Memory B cell (primary cell): ENCODE results near the gene PLA2G3.
"Not testable (repeated sequence)": the region's sequence is repeated elsewhere in the genome, so short reads cannot be mapped to it uniquely, and the experiment has no call there.

Source experiments
- ATAC-seq: fragments of 150-1000 bp; cut with Tn5 transposase; 2 replicates; pipeline ENCODE4 v1.10.0; 2021; ENCODE audit warnings: low read depth, mild to moderate bottlenecking, moderate library complexity
- DNase-seq, 2 donors: peaks; one replicate each; pipeline ENCODE4 v3.0.0; 2022; ENCODE audit warnings: low spot score in 2 of 2
- H3K27ac Mint-ChIP-seq: one replicate; pipeline ENCODE4 v1.8.0; 2022; ENCODE audit warnings: mild to moderate bottlenecking, moderate library complexity, mixed read lengths
- H3K27me3 Mint-ChIP-seq: one replicate; pipeline ENCODE4 v1.8.0; 2022; ENCODE audit warnings: mixed read lengths
- H3K36me3 Mint-ChIP-seq: one replicate; pipeline ENCODE4 v1.8.0; 2022; ENCODE audit warnings: mild to moderate bottlenecking, mixed read lengths
- H3K4me1 Mint-ChIP-seq: one replicate; pipeline ENCODE4 v1.8.0; 2022; ENCODE audit warnings: mixed read lengths
- H3K4me3 Mint-ChIP-seq: one replicate; pipeline ENCODE4 v1.8.0; 2022; ENCODE audit warnings: mild to moderate bottlenecking, moderate library complexity, mixed read lengths
- H3K9me3 Mint-ChIP-seq: one replicate; pipeline ENCODE4 v1.8.0; 2022; ENCODE audit warnings: mixed read lengths

The PLA2G3 gene

DNA sequence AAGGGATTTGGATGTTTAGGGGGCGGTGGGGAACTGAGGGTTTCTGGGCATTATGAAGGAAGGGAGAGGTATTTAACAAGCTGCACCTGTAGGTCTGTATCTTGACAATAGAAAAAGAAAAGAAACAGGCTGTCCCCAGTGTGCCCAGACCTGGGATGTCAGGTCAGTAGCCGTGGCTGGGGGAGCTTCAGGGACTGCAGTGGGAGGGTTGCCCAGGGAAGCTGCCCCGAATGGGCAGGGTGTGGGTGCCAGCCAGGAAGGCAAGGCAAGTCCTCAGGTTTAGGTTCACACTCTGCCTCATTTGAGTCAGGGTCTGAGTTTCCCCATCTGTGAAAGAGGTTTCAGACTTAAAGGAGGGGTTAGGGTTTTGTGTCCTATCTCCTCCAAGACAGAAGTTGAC, 16.0 kb downstream of the PLA2G3 start:
- H3K4me3 Mint-ChIP-seq, result no peak overlapping the region
- ATAC-seq (no peak), DNase-seq (no peak)
- no peaks in the 10 kb centered on the region for H3K9me3 Mint-ChIP-seq
- H3K27ac Mint-ChIP-seq, result no peak overlapping the region
- H3K27me3 Mint-ChIP-seq, result peaks cover 11% of the 10 kb centered on the region
- no peaks in the 10 kb centered on the region for H3K36me3 Mint-ChIP-seq
- H3K4me1 Mint-ChIP-seq, result peaks cover 14% of the 10 kb centered on the region

DNA sequence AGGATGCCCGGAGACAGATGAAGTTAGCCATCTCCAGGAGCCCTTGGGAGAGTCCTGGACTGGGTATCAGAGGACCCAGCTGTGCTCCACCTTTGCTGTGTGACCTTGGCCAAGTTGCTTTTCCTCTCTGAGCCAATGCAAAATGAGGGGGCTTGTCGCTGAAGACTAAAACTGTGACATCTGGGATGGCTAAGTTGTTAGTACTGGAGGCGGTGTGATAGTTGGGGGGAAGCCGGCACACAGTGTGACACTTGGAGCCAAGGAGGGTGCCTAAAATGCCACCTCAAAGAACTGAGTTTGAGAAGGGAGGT, 17.1 kb downstream of the PLA2G3 start:
- no peak for ATAC-seq
- Mint-ChIP-seq H3K9me3 (no peaks in the 10 kb centered on the region), H3K27me3 (peaks cover 11% of the 10 kb centered on the region), H3K4me1 (peaks cover 14% of the 10 kb centered on the region), H3K36me3 (no peaks in the 10 kb centered on the region), H3K4me3 (no peak overlapping the region), H3K27ac (no peak overlapping the region)
- DNase-seq, result no peak

DNA sequence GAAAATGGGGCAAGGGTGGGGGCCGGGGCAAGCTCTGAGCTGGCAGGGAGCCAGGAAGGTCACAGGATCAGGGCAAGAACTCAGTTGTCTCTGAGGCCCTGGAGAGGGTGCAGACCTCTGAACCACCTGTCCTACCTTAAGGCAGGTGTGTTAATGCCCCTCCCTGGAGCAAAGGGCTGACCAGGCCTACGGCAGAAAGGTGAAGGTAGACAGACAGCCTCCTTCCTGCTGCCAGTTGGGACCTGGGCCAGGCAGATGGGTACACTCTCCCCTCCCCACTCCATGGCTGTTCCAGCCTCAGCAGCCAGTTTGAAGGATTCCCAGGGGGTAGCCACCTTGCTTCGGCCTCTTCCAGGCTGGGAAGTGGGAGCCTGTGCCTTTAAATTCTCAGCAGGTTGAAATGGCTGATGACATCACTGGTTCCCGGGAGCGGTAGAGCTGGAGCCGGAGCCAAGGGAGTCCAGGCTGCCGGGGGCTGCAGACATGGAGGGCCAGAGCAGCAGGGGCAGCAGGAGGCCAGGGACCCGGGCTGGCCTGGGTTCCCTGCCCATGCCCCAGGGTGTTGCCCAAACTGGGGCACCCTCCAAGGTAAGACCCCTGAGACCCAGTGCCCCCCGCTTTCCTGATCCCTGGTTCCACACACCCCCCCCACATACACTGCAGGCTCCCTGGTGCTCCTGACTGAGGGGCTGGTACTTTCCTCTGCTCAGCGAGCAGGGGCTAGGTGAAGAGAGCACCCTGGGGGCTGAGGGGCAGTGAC, 17.6 kb downstream of the PLA2G3 start, which contains the start of gene INPP5J:
Gene INPP5J, plus strand, starts transcription at position 435 of the 760 bp plus-strand sequence. Its CDS starts 49 bp downstream, at position 484.
- H3K9me3 Mint-ChIP-seq, result no peaks in the 10 kb centered on the region
- DNase-seq (no peak), ATAC-seq (no peak)
- peaks cover 9% of the 10 kb centered on the region for H3K27me3 Mint-ChIP-seq
- H3K27ac Mint-ChIP-seq, result peak within 1 kb of the TSS; percentile 15
- no peak within 1 kb of the TSS for H3K4me3 Mint-ChIP-seq
- H3K4me1 Mint-ChIP-seq, result peaks cover 12% of the 10 kb centered on the region
- no peaks in the 10 kb centered on the region for H3K36me3 Mint-ChIP-seq

DNA sequence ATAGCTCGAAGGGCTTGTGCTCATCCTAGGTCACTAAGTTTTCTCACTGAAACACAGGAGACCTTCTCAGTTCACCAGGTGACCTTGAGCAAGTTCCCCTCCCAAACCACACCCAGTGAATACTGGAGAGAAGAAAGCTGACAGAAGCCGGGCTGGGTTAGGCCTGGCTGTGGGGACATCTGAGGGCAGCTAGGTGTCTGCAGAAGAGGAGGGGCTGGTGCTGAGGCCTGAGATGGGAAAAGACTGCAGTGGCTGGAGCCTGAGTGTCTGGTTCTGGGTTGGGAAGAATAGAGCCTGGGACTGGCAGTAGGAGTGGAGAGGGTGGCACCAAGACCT, 18.1 kb downstream of the PLA2G3 start:
- H3K9me3 Mint-ChIP-seq, result no peaks in the 10 kb centered on the region
- H3K27ac Mint-ChIP-seq, result peak overlapping the region; percentile 15

DNA sequence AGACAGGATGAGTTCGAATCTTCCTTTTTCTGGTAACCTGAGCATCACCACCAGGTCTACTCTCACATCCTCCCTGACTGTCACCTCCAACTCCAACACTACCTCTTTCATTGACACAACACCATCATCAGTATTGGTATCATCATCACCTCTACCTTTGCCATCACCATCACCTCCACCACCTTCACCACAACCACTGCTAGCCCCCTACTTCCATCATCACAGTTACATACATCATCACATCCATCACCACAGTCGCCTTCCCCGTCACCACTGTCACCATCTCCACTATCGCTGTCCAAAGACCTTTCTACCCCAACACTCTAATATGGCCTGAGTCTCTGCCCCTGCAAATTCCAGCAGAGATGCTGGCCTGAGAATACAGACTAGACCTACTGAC, 18.9 kb downstream of the PLA2G3 start:
- Mint-ChIP-seq H3K27me3 (peaks cover 5% of the 10 kb centered on the region), H3K4me1 (peaks cover 7% of the 10 kb centered on the region), H3K4me3 (no peak overlapping the region), H3K36me3 (no peaks in the 10 kb centered on the region), H3K9me3 (no peaks in the 10 kb centered on the region), H3K27ac (no peak overlapping the region)
- no peak for DNase-seq
- ATAC-seq, result no peak

More for the DNA sequence above, 18.1 kb downstream of the PLA2G3 start:
- Mint-ChIP-seq H3K4me3 (no peak overlapping the region), H3K36me3 (no peaks in the 10 kb centered on the region), H3K4me1 (peaks cover 9% of the 10 kb centered on the region), H3K27me3 (peaks cover 6% of the 10 kb centered on the region)
- DNase-seq (no peak), ATAC-seq (no peak)

DNA sequence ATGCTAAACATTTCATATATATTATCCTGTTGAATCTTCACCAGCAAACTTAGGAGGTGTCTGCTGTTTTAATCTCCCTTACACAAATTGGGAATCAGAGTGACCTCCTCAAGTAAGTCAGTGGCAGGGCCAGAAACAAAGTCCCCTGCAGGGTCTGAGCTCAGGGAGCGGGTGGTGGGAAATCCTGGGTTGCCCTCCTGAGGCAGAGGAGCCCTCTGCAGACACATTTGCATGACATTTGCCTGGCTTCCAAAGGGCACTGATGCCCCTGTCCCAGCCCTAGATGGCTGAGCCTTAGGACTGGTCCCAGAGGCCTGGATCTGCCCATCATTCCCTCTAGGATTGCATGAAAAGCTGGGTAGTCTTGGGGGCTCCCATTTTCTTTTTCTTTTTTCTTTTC, 19.7 kb downstream of the PLA2G3 start:
- Mint-ChIP-seq H3K9me3 (no peaks in the 10 kb centered on the region), H3K36me3 (no peaks in the 10 kb centered on the region), H3K27me3 (peaks cover 3% of the 10 kb centered on the region), H3K27ac (no peak overlapping the region), H3K4me3 (no peak overlapping the region), H3K4me1 (peaks cover 3% of the 10 kb centered on the region)
- ATAC-seq, result no peak
- DNase-seq, result no peak

DNA sequence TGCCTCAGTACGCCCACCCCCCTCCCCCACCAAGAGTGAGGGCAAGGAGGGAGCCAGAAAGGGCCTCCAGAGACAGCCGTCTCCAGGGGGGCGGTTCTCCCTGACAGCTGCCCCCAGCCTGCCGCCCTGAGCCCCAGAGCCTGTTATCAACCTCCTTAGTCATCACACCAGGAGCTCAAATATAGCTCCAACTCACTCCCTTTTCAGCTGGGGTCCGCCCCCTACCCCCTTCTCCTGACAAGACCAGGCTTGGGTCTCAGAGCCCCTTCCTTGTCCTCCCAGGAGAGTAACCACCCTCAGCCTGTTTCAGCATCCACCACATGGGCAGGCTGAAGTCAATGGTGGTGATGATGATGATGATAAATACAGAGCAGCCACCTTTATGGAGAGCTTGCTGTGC, 20.1 kb downstream of the PLA2G3 start:
- Mint-ChIP-seq H3K36me3 (no peaks in the 10 kb centered on the region), H3K9me3 (no peaks in the 10 kb centered on the region), H3K27me3 (no peaks in the 10 kb centered on the region), H3K4me1 (peaks cover 3% of the 10 kb centered on the region), H3K27ac (no peak overlapping the region), H3K4me3 (no peak overlapping the region)
- no peak for ATAC-seq
- no peak for DNase-seq

DNA sequence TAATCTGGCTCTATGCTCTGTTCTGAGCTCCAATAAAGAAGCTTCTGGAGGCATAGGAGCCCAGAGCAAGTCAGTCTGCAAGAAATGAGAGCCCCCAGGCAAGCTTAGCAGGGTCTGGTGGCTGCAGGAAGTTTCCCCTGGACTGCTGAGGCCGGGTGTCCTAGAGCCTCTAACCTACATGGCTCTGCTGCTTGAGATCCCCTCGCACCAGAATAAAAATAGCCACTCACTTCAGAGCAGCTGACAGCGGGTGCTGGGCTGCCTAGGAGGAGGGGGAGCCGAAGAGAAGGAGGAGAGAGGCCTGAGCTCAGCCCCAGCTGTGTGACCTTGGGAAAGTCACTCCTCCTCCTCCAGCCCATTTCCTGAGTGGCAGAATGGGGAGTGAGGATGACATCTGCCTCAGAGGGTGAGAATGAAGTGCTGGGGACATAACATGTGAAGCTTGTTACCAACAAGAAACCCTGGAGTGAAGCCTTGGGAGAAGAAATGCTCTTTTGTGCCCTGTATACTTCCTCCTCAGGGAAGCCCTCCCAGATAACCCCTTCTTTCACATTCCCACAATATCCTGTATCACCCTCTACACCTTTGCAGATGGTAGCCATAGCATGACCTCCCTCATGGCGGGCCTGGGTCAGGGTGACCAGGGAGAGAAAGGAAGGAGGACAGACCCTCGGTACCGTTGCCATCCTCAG, 21.1 kb downstream of the PLA2G3 start:
- Mint-ChIP-seq H3K4me3 (no peak overlapping the region), H3K9me3 (no peaks in the 10 kb centered on the region), H3K27ac (no peak overlapping the region), H3K36me3 (no peaks in the 10 kb centered on the region), H3K27me3 (no peaks in the 10 kb centered on the region), H3K4me1 (peaks cover 3% of the 10 kb centered on the region)
- DNase-seq (no peak), ATAC-seq (no peak)

DNA sequence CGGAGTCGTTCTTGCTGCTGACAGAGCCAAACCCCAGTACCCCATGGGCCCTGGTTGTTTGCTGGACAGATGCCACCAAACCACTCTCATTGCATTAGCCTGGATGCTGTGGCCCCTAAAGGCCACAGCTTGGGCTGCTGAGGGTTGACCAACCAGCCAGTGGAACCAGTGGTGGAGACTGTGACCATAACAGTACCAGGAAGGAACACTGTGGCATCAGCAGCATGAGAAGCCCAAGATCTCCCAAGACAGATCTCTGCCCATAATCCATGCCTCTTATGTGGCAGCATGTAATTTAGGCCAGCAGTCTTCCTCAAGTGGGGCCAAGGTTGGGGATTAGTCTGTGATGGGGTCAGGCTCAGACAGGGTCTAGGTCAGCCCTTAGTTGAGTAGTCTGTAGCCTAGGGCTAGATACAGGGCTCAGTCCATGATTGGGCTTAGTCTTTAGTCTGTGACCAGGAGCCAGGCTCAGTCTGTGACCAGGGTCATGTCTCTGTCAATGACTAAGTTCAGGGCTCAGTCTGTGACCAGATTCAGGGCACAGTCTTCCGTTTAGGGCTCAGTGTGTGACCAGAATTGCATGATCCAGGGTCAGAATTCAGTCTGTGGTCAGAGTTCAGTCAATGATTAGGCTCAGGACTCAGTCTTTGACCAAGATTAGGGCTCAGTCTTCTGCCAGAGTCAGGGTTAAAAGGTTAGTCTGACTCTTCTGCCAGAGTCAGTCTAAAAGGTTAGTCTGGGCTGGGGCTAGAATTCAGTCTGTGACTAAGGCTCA, 22.1 kb downstream of the PLA2G3 start:
- peak overlapping the region; percentile 38 for H3K27ac Mint-ChIP-seq
- DNase-seq, result no peak
- peaks cover 3% of the 10 kb centered on the region for H3K4me1 Mint-ChIP-seq
- no peak for ATAC-seq
- H3K36me3 Mint-ChIP-seq, result no peaks in the 10 kb centered on the region
- no peaks in the 10 kb centered on the region for H3K27me3 Mint-ChIP-seq
- no peak overlapping the region for H3K4me3 Mint-ChIP-seq
- H3K9me3 Mint-ChIP-seq, result no peaks in the 10 kb centered on the region

DNA sequence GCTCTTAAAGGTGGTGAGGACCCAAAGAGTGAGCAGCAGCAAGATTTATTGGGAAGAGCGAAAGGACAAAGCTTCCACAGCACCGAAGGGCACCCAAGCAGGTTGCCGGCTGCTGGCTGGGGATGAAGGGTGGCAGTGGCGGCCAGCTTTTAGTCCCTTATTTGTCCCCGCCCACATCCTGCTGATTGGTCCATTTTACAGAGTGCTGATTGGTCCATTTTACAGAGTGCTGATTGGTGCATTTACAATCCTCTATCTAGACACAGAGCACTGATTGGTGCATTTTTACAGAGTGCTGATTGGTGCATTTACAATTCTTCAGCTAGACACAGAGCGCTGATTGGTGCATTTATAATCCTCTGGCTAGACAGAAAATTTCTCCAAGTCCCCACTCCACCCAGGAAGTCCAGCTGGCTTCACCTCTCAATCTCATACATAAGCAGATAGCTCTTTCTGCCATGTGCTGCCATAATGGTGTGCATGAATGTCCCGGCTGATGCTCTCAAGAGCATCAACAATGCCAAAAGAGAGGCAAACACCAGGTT, 27.7 kb downstream of the PLA2G3 start:
- H3K27me3 Mint-ChIP-seq, ATAC-seq, H3K4me3 Mint-ChIP-seq, H3K4me1 Mint-ChIP-seq, H3K9me3 Mint-ChIP-seq, H3K36me3 Mint-ChIP-seq, DNase-seq, H3K27ac Mint-ChIP-seq: not testable (repeated sequence)

DNA sequence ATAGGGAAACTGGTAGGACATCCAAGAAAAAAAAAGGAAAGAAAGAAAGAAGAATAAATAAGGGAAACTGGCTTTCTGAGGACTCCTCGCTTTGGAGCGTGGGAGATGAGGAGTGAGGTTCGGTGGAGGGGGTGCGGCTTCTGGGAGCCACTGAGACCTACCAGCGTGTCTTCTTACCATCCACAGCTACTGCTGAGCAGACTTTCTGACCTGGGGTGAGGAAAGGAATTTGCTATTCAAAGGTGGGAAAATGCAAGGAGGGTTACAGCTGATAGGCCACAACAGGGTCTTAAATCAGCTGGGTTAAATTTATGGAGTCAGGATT, 32.5 kb downstream of the PLA2G3 start:
- Mint-ChIP-seq H3K4me1 (peaks cover 19% of the 10 kb centered on the region), H3K36me3 (no peaks in the 10 kb centered on the region), H3K9me3 (no peaks in the 10 kb centered on the region), H3K27me3 (no peaks in the 10 kb centered on the region), H3K4me3 (peak overlapping the region; percentile 90), H3K27ac (peak overlapping the region; percentile 60)
- DNase-seq (no peak), ATAC-seq (peak; percentile 27)

DNA sequence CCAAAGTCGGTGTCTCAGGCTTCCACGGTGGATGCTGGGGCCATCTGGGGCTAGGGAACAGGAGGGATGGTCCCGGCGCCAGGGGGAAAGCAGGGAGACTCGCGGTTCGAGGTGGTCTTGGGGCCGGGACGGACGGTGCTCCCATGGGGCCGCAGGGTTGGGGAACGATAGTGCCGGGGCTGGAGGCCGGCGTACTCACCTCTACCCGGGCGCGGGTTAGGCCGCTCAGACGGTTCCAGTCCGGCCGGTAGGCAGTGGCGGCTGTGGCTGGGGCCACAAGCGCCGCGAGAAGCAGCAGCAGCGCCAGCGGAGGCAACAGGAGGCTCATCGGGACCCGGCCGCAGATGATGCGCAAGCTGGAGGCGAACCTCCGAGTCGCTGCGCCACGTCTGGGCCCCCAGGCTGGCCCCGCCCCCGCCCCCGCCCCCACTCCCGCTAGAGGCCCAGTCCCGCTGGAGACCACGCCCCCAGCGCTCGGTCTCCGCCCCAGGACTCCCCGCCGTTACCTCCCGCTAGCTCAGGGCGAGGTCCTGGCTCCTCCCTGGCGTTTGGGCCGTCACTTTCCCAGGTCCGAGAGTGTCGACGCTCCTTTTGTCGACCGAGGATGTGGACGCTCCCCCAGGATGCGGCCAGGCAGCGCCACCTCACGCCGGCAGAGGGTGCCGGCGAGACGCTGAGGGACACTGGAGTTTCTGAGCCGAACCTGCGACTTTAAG, 33.0 kb downstream of the PLA2G3 start, which contains the start of gene SELENOM:
Gene SELENOM, minus strand, starts transcription at position 391 of the 716 bp plus-strand sequence. Its CDS starts 63 bp downstream, at position 328.
- peak within 1 kb of the TSS; percentile 90 for H3K4me3 Mint-ChIP-seq
- no peaks in the 10 kb centered on the region for H3K36me3 Mint-ChIP-seq
- DNase-seq (peak; percentile 69 to 73), ATAC-seq (peak; percentile 87)
- H3K27ac Mint-ChIP-seq, result peak within 1 kb of the TSS; percentile 88
- H3K27me3 Mint-ChIP-seq, result no peaks in the 10 kb centered on the region
- peaks cover 19% of the 10 kb centered on the region for H3K4me1 Mint-ChIP-seq
- H3K9me3 Mint-ChIP-seq, result no peaks in the 10 kb centered on the region

DNA sequence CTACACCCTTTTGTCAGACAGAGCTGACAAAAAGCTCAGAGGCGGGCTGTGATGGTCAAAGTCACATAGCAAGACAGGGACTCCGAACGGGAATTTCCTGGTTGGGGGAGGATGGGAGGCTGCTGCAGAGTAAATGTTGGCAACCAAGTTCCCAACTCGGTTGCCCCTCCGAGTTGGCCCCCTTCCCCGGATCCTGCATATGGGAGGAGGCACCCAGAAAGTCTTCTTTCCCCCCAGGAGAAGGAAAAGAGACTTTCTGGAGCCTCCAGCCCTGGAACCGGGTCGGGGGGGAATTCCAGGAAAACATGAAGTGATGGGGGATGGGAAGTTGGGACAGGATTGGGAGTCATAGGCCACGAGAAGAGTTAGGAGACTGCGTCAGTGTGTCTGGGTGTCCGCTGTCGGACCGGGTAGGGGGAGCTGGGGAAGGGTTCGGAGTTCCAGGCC, 33.6 kb downstream of the PLA2G3 start:
- Mint-ChIP-seq H3K36me3 (no peaks in the 10 kb centered on the region), H3K27me3 (no peaks in the 10 kb centered on the region), H3K4me3 (peak overlapping the region; percentile 90), H3K27ac (peak overlapping the region; percentile 88), H3K9me3 (no peaks in the 10 kb centered on the region), H3K4me1 (peaks cover 19% of the 10 kb centered on the region)
- no peak for DNase-seq
- ATAC-seq, result no peak
